HEK293T (cell line): ENCODE measurements around the gene SCGB3A2.

Experiments used
- FOXA1 ChIP-seq: fragments of 450-650 bp; IDR thresholded peaks from 2 replicates; pipeline ENCODE4 v1.6.1; 2016; ENCODE audit warnings: mild to moderate bottlenecking
- LEF1 ChIP-seq: fragments of 450-650 bp; IDR thresholded peaks from 2 replicates; pipeline ENCODE4 v1.6.1; 2017; ENCODE audit warnings: mild to moderate bottlenecking, borderline replicate concordance
- SP1 ChIP-seq: fragments of 450-650 bp; IDR thresholded peaks from 2 replicates; pipeline ENCODE4 v1.6.1; 2017
- SUZ12 ChIP-seq: fragments of 450-650 bp; IDR thresholded peaks from 2 replicates; pipeline ENCODE4 v1.6.1; 2016; ENCODE audit warnings: mild to moderate bottlenecking
- ZNF384 ChIP-seq: fragments of 450-650 bp; IDR thresholded peaks from 2 replicates; pipeline ENCODE4 v1.6.1; 2016

GRCh38 chr5:147902609-147903115, 24.2 kb downstream of the SCGB3A2 start:
- TF ChIP-seq SP1 (no peak), ZNF384 (no peak), SUZ12 (no peak), LEF1 (no peak), FOXA1 (no peak)
